GM12878 (cell line): Measurements from ENCODE around the gene TGFB1I1.

ENCODE experiments used
- ATF2 ChIP-seq: IDR thresholded peaks from 2 replicates; pipeline ENCODE4 v1.6.1; 2012; ENCODE audit warnings: low read length, inconsistent platforms
- CEBPZ ChIP-seq: fragments of 150-350 bp; IDR thresholded peaks from 2 replicates; pipeline ENCODE4 v1.6.1; 2016; ENCODE audit warnings: low read depth, low read length
- CTCF ChIP-seq, 3 experiments: IDR thresholded peaks in 2 of 3; conservative IDR thresholded peaks in 1 of 3; 2 replicates each; pipeline ENCODE4 v1.5.1; 2011; ENCODE audit warnings: low read depth in 3 of 3, low read length in 3 of 3, mild to moderate bottlenecking in 3 of 3, control low read depth in 2 of 3, moderate library complexity in 2 of 3, inconsistent platforms in 1 of 3, mixed read lengths in 1 of 3; ENCODE audit not compliant: control insufficient read depth in 2 of 3, insufficient read depth in 1 of 3; ENCODE audit errors: extremely low read depth in 1 of 3
- E2F4 ChIP-seq: IDR thresholded peaks from 2 replicates; pipeline ENCODE4 v1.6.1; 2012; ENCODE audit warnings: low read depth, low read length, improper control_type of control experiment
- EP300 ChIP-seq, 2 experiments: fragments of 150-350 bp in 1 of 2; IDR thresholded peaks; 2 replicates each; pipeline ENCODE4 v1.6.1; 2011 to 2012; ENCODE audit warnings: low read depth in 2 of 2, low read length in 2 of 2, borderline replicate concordance in 1 of 2, improper control_type of control experiment in 1 of 2, inconsistent platforms in 1 of 2; ENCODE audit not compliant: control insufficient read depth in 1 of 2
- ETV6 ChIP-seq, 2 experiments: fragments of 450-650 bp in 1 of 2; IDR thresholded peaks in 1 of 2; conservative IDR thresholded peaks in 1 of 2; 2 replicates each; pipeline ENCODE4 v1.6.1; 2014; ENCODE audit warnings: antibody characterized with exemption in 1 of 2, borderline replicate concordance in 1 of 2, low read depth in 1 of 2, mild to moderate bottlenecking in 1 of 2, moderate library complexity in 1 of 2
- LARP7 ChIP-seq: fragments of 450-650 bp; IDR thresholded peaks from 2 replicates; pipeline ENCODE4 v1.6.1; 2017; ENCODE audit warnings: mild to moderate bottlenecking
- NRF1 ChIP-seq: conservative IDR thresholded peaks from 2 replicates; pipeline ENCODE4 v1.6.1; 2011; ENCODE audit warnings: mild to moderate bottlenecking, low read depth, low read length, improper control_type of control experiment
- POLR2A ChIP-seq: IDR thresholded peaks from 2 replicates; pipeline ENCODE4 v1.6.1; 2011; ENCODE audit warnings: low read depth, mild to moderate bottlenecking, low read length
- RAD21 ChIP-seq: IDR thresholded peaks from 2 replicates; pipeline ENCODE4 v1.6.1; 2011; ENCODE audit warnings: mild to moderate bottlenecking, low read depth, low read length, moderate library complexity; ENCODE audit not compliant: insufficient read depth
- RFX5 ChIP-seq: IDR thresholded peaks from 2 replicates; pipeline ENCODE4 v1.6.1; 2011; ENCODE audit warnings: low read depth, low read length, improper control_type of control experiment
- RUNX3 ChIP-seq: IDR thresholded peaks from 2 replicates; pipeline ENCODE4 v1.6.1; 2012; ENCODE audit warnings: low read length, inconsistent platforms
- ZSCAN29 ChIP-seq: fragments of 450-650 bp; IDR thresholded peaks from 2 replicates; pipeline ENCODE4 v1.6.1; 2017; ENCODE audit warnings: mild to moderate bottlenecking, moderate library complexity
- ZZZ3 ChIP-seq: IDR thresholded peaks from 2 replicates; pipeline ENCODE4 v1.6.1; 2011; ENCODE audit warnings: low read depth; ENCODE audit not compliant: control insufficient read depth, insufficient read length

GRCh38 chr16:31489616-31490584 is 17.9 kb downstream of the TGFB1I1 start:
- TF ChIP-seq ATF2 (no peak), RUNX3 (no peak), POLR2A (peak; percentile 39; the same call in 1 of the 2 replicates), LARP7 (no peak), CEBPZ (no peak), CTCF (IDR thresholded peaks at IDR 0.05 in 2 of 3, conservative IDR thresholded peaks at IDR 0.05 in 1 of 3; ENCODE audit: control insufficient read depth in 2 of 3, extremely low read depth in 1 of 3, insufficient read depth in 1 of 3, low read depth in 3 of 3, low read length in 3 of 3) (no peak), ZSCAN29 (no peak), EP300 (IDR thresholded peaks at IDR 0.05; ENCODE audit: borderline replicate concordance in 1 of 2, control insufficient read depth in 1 of 2, low read depth in 2 of 2, low read length in 2 of 2) (no peak), RAD21 (no peak), ETV6 (conservative IDR thresholded peaks at IDR 0.05 in 1 of 2, IDR thresholded peaks at IDR 0.05 in 1 of 2; ENCODE audit: borderline replicate concordance in 1 of 2, low read depth in 1 of 2) (no peak), ZZZ3 (no peak), RFX5 (no peak), E2F4 (no peak), NRF1 (no peak)
